HEK293 (cell line): ENCODE results near the gene PTPN3.

ENCODE experiments used
- CTCF ChIA-PET: fragments of 350-600 bp; formaldehyde crosslinking; extraction: SDS; loops from one replicate; lab custom pipeline; 2021; ENCODE audit warnings: antibody characterized with exemption; lab: Yijun Ruan, JAX
- POLR2A ChIA-PET: fragments of 300-600 bp; formaldehyde crosslinking; extraction: SDS; loops from one replicate; lab custom pipeline; 2020; ENCODE audit warnings: antibody characterized with exemption, inconsistent platforms; lab: Yijun Ruan, JAX
- H3K27ac ChIP-seq: fragments of 200-500 bp; sonication (Bioruptor generic); 2 replicates; pipeline ENCODE4 v1.5.1; 2014; ENCODE audit warnings: low read depth, low read length, control low read depth, inconsistent platforms; ENCODE audit errors: extremely low read depth
- H3K36me3 ChIP-seq, 2 experiments: fragments of 200-500 bp in 1 of 2; sonication (Bioruptor generic) in 1 of 2; 1 replicate in 1 of 2; 2 replicates in 1 of 2; pipeline ENCODE4 v1.5.1; 2014 to 2017; ENCODE audit warnings: inconsistent platforms in 2 of 2, low read length in 2 of 2; ENCODE audit not compliant: control insufficient read depth in 2 of 2, insufficient read depth in 1 of 2
- H3K4me1 ChIP-seq: fragments of 200-500 bp; sonication (Bioruptor generic); 2 replicates; pipeline ENCODE4 v1.5.1; 2014; ENCODE audit warnings: mild to moderate bottlenecking, low read length, inconsistent platforms; ENCODE audit not compliant: control insufficient read depth, insufficient read depth
- H3K4me3 ChIP-seq: 2 replicates; pipeline ENCODE4 v1.5.1; 2011; ENCODE audit warnings: low read depth, mild to moderate bottlenecking, control low read depth, low read length, moderate library complexity
- H3K9me3 ChIP-seq: fragments of 200-500 bp; sonication (Bioruptor generic); 2 replicates; pipeline ENCODE4 v1.5.1; 2014; ENCODE audit warnings: low read depth, low read length, inconsistent platforms; ENCODE audit not compliant: control insufficient read depth, insufficient read depth
- GLIS1 ChIP-seq: fragments of 450-650 bp; formaldehyde crosslinking; IDR thresholded peaks from 2 replicates; pipeline ENCODE4 v1.5.1; 2016; ENCODE audit warnings: missing biosample characterization, missing genetic modification characterization
- HOXD13 ChIP-seq: sonication (generic); formaldehyde crosslinking; IDR thresholded peaks from 2 replicates; pipeline ENCODE4 v1.8.0; 2022; ENCODE audit warnings: missing genetic modification reagents, borderline replicate concordance
- KLF1 ChIP-seq: fragments of 450-650 bp; formaldehyde crosslinking; IDR thresholded peaks from 2 replicates; pipeline ENCODE4 v1.5.1; 2016; ENCODE audit warnings: missing biosample characterization, missing genetic modification characterization
- MYNN ChIP-seq: fragments of 450-650 bp; formaldehyde crosslinking; IDR thresholded peaks from 2 replicates; pipeline ENCODE4 v1.5.1; 2016; ENCODE audit warnings: missing biosample characterization, missing genetic modification characterization, borderline replicate concordance
- ZFP37 ChIP-seq: fragments of 450-650 bp; formaldehyde crosslinking; IDR thresholded peaks from 2 replicates; pipeline ENCODE4 v1.5.1; 2016; ENCODE audit warnings: missing biosample characterization, missing genetic modification characterization
- ZNF146 ChIP-seq: fragments of 450-650 bp; formaldehyde crosslinking; IDR thresholded peaks from 2 replicates; pipeline ENCODE4 v1.5.1; 2016; ENCODE audit warnings: missing biosample characterization, missing genetic modification characterization
- ZNF184 ChIP-seq: fragments of 450-650 bp; IDR thresholded peaks from 2 replicates; pipeline ENCODE4 v1.5.1; 2018; ENCODE audit warnings: missing biosample characterization, mild to moderate bottlenecking, missing genetic modification characterization
- ZNF211 ChIP-seq: fragments of 450-650 bp; formaldehyde crosslinking; IDR thresholded peaks from 2 replicates; pipeline ENCODE4 v1.5.1; 2016; ENCODE audit warnings: low read depth, missing biosample characterization, missing genetic modification characterization
- ZNF223 ChIP-seq: fragments of 450-650 bp; formaldehyde crosslinking; IDR thresholded peaks from 2 replicates; pipeline ENCODE4 v1.5.1; 2016; ENCODE audit warnings: missing biosample characterization, missing genetic modification characterization
- ZNF24 ChIP-seq: fragments of 450-650 bp; formaldehyde crosslinking; IDR thresholded peaks from 2 replicates; pipeline ENCODE4 v1.5.1; 2016; ENCODE audit warnings: missing biosample characterization, missing genetic modification characterization
- ZNF37A ChIP-seq: fragments of 450-650 bp; IDR thresholded peaks from 2 replicates; pipeline ENCODE4 v1.5.1; 2018; ENCODE audit warnings: missing biosample characterization, missing genetic modification characterization
- ZNF404 ChIP-seq: fragments of 450-650 bp; formaldehyde crosslinking; IDR thresholded peaks from 2 replicates; pipeline ENCODE4 v1.5.1; 2017; ENCODE audit warnings: missing biosample characterization, missing genetic modification characterization
- ZNF501 ChIP-seq: fragments of 450-650 bp; formaldehyde crosslinking; IDR thresholded peaks from 2 replicates; pipeline ENCODE4 v1.5.1; 2016; ENCODE audit warnings: missing biosample characterization, missing genetic modification characterization
- ZNF544 ChIP-seq: fragments of 450-650 bp; formaldehyde crosslinking; IDR thresholded peaks from 2 replicates; pipeline ENCODE4 v1.5.0; 2017; ENCODE audit warnings: missing biosample characterization, missing genetic modification characterization
- ZNF600 ChIP-seq: fragments of 450-650 bp; formaldehyde crosslinking; IDR thresholded peaks from 2 replicates; pipeline ENCODE4 v1.5.1; 2016; ENCODE audit warnings: missing biosample characterization, missing genetic modification characterization
- ZNF660 ChIP-seq: fragments of 450-650 bp; IDR thresholded peaks from 2 replicates; pipeline ENCODE4 v1.5.1; 2018; ENCODE audit warnings: missing biosample characterization, mild to moderate bottlenecking, missing genetic modification characterization
- ZNF670 ChIP-seq: fragments of 450-650 bp; formaldehyde crosslinking; IDR thresholded peaks from 2 replicates; pipeline ENCODE4 v1.5.1; 2016; ENCODE audit warnings: missing biosample characterization, missing genetic modification characterization, low read depth
- ZNF701 ChIP-seq: fragments of 450-650 bp; formaldehyde crosslinking; IDR thresholded peaks from 2 replicates; pipeline ENCODE4 v1.5.1; 2016; ENCODE audit warnings: missing biosample characterization, missing genetic modification characterization
- ZNF776 ChIP-seq: fragments of 450-650 bp; formaldehyde crosslinking; IDR thresholded peaks from 2 replicates; pipeline ENCODE4 v1.5.0; 2017; ENCODE audit warnings: missing biosample characterization, missing genetic modification characterization, borderline replicate concordance
- ZNF791 ChIP-seq: fragments of 450-650 bp; formaldehyde crosslinking; IDR thresholded peaks from 2 replicates; pipeline ENCODE4 v1.5.1; 2016; ENCODE audit warnings: missing biosample characterization, missing genetic modification characterization
- TF ChIP-seq, protein P1 (sequence below): fragments of 450-650 bp; formaldehyde crosslinking; IDR thresholded peaks from 2 replicates; pipeline ENCODE4 v1.5.1; 2017; ENCODE audit warnings: missing biosample characterization, missing genetic modification characterization
- TF ChIP-seq, protein P2 (sequence below): fragments of 450-650 bp; formaldehyde crosslinking; IDR thresholded peaks from 2 replicates; pipeline ENCODE4 v1.5.1; 2016; ENCODE audit warnings: missing biosample characterization, missing genetic modification characterization
- TF ChIP-seq, protein P3 (sequence below): fragments of 450-650 bp; formaldehyde crosslinking; IDR thresholded peaks from 2 replicates; pipeline ENCODE4 v1.5.1; 2016; ENCODE audit warnings: missing biosample characterization, missing genetic modification characterization
- TF ChIP-seq, protein P4 (sequence below): fragments of 450-650 bp; formaldehyde crosslinking; IDR thresholded peaks from 2 replicates; pipeline ENCODE4 v1.5.1; 2016; ENCODE audit warnings: missing biosample characterization, missing genetic modification characterization, borderline replicate concordance
- TF ChIP-seq, protein P5 (sequence below): fragments of 450-650 bp; formaldehyde crosslinking; IDR thresholded peaks from 2 replicates; pipeline ENCODE4 v1.5.1; 2016; ENCODE audit warnings: missing biosample characterization, missing genetic modification characterization
- TF ChIP-seq, protein P6 (sequence below): fragments of 450-650 bp; formaldehyde crosslinking; IDR thresholded peaks from 2 replicates; pipeline ENCODE4 v1.5.1; 2016; ENCODE audit warnings: missing biosample characterization, missing genetic modification characterization

The PTPN3 gene

DNA sequence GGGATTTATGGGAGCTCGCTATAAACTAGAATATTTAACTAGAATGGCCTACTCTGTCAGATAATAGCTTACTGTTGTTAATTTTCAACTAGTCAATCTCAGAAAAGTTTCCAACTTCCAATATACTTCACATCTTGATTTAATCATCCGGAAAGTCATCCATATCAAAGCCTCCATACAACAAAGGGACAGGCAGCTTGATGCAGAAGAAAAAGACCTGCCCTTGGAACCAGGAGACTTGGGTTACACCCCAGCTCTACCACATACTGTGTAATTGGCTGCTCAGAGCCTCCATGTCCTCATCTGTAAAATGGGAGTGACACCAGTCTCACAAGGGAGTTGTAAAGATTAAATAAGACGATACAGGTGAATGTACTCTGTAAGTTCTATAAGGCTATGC, 1.9 kb downstream of the PTPN3 start:
- ChIA-PET POLR2A (no interaction called here), CTCF (interaction anchor here (0.9 to 2.9 kb wide), 4 partner anchors 26 to 86 kb away, joined by 3 to 12 read pairs (median 6); no protein-coding TSS in a partner anchor)
- Histone ChIP-seq H3K9me3 (no peaks in the 10 kb centered on the region), H3K36me3 (peaks cover 0 to 2% of the 10 kb centered on the region in 2 experiments; a peak in 1 of 3 replicates), H3K4me3 (no peak overlapping the region), H3K4me1 (peaks cover 5% of the 10 kb centered on the region; the same call in 1 of the 2 replicates), H3K27ac (no peak overlapping the region)
- TF ChIP-seq ZNF24 (tag by site-specific recombination) (no peak), HOXD13 (CRISPR knock-in tag) (no peak), ZNF776 (tag by site-specific recombination) (no peak), ZNF670 (no peak), KLF1 (tag by site-specific recombination) (no peak), ZNF184 (no peak), ZNF701 (no peak), ZNF223 (tag by site-specific recombination) (no peak), ZNF146 (tag by site-specific recombination) (no peak), MYNN (no peak), ZFP37 (no peak), ZNF791 (tag by site-specific recombination) (no peak), ZNF211 (tag by site-specific recombination) (no peak), ZNF501 (no peak)
- TF ChIP-seq, protein P1, sequence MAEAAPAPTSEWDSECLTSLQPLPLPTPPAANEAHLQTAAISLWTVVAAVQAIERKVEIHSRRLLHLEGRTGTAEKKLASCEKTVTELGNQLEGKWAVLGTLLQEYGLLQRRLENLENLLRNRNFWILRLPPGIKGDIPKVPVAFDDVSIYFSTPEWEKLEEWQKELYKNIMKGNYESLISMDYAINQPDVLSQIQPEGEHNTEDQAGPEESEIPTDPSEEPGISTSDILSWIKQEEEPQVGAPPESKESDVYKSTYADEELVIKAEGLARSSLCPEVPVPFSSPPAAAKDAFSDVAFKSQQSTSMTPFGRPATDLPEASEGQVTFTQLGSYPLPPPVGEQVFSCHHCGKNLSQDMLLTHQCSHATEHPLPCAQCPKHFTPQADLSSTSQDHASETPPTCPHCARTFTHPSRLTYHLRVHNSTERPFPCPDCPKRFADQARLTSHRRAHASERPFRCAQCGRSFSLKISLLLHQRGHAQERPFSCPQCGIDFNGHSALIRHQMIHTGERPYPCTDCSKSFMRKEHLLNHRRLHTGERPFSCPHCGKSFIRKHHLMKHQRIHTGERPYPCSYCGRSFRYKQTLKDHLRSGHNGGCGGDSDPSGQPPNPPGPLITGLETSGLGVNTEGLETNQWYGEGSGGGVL = no peak
- TF ChIP-seq, protein P2, sequence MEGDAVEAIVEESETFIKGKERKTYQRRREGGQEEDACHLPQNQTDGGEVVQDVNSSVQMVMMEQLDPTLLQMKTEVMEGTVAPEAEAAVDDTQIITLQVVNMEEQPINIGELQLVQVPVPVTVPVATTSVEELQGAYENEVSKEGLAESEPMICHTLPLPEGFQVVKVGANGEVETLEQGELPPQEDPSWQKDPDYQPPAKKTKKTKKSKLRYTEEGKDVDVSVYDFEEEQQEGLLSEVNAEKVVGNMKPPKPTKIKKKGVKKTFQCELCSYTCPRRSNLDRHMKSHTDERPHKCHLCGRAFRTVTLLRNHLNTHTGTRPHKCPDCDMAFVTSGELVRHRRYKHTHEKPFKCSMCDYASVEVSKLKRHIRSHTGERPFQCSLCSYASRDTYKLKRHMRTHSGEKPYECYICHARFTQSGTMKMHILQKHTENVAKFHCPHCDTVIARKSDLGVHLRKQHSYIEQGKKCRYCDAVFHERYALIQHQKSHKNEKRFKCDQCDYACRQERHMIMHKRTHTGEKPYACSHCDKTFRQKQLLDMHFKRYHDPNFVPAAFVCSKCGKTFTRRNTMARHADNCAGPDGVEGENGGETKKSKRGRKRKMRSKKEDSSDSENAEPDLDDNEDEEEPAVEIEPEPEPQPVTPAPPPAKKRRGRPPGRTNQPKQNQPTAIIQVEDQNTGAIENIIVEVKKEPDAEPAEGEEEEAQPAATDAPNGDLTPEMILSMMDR (tag by site-specific recombination) = no peak
- TF ChIP-seq, protein P3, sequence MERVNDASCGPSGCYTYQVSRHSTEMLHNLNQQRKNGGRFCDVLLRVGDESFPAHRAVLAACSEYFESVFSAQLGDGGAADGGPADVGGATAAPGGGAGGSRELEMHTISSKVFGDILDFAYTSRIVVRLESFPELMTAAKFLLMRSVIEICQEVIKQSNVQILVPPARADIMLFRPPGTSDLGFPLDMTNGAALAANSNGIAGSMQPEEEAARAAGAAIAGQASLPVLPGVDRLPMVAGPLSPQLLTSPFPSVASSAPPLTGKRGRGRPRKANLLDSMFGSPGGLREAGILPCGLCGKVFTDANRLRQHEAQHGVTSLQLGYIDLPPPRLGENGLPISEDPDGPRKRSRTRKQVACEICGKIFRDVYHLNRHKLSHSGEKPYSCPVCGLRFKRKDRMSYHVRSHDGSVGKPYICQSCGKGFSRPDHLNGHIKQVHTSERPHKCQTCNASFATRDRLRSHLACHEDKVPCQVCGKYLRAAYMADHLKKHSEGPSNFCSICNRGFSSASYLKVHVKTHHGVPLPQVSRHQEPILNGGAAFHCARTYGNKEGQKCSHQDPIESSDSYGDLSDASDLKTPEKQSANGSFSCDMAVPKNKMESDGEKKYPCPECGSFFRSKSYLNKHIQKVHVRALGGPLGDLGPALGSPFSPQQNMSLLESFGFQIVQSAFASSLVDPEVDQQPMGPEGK (tag by site-specific recombination) = no peak
- TF ChIP-seq, protein P4, sequence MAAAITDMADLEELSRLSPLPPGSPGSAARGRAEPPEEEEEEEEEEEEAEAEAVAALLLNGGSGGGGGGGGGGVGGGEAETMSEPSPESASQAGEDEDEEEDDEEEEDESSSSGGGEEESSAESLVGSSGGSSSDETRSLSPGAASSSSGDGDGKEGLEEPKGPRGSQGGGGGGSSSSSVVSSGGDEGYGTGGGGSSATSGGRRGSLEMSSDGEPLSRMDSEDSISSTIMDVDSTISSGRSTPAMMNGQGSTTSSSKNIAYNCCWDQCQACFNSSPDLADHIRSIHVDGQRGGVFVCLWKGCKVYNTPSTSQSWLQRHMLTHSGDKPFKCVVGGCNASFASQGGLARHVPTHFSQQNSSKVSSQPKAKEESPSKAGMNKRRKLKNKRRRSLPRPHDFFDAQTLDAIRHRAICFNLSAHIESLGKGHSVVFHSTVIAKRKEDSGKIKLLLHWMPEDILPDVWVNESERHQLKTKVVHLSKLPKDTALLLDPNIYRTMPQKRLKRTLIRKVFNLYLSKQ (tag by site-specific recombination) = no peak

DNA sequence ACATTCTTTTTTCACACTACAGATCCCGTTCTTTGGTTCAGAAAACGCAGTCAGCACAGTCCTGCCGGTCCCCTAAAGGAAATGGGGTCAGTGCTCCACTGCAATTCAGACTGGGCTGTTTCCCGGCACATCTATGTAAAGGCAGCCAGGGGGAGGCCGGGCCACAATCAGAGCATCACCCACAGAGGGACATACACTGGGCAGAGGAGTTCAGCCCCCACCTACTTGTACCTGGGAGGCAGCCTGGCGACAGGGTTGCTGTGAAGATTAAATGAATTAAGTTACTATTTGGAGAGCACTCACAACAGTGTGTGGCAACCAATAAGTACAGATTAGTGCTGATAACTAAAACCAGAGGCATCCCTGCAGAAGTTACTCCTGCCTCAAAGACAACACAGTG, 4.5 kb downstream of the PTPN3 start:
- Histone ChIP-seq H3K36me3 (peaks cover 0 to 2% of the 10 kb centered on the region in 2 experiments; a peak in 1 of 3 replicates), H3K4me3 (no peak overlapping the region), H3K27ac (no peak overlapping the region), H3K4me1 (peaks cover 5% of the 10 kb centered on the region; the same call in 1 of the 2 replicates), H3K9me3 (no peaks in the 10 kb centered on the region)
- ChIA-PET POLR2A (no interaction called here), CTCF (no interaction called here)
- TF ChIP-seq GLIS1 (tag by site-specific recombination) = no peak
- TF ChIP-seq ZNF211 (tag by site-specific recombination) = no peak
- no peak for TF ChIP-seq ZNF600 (tag by site-specific recombination)
- TF ChIP-seq ZNF544 (tag by site-specific recombination) = no peak
- TF ChIP-seq, protein P5, sequence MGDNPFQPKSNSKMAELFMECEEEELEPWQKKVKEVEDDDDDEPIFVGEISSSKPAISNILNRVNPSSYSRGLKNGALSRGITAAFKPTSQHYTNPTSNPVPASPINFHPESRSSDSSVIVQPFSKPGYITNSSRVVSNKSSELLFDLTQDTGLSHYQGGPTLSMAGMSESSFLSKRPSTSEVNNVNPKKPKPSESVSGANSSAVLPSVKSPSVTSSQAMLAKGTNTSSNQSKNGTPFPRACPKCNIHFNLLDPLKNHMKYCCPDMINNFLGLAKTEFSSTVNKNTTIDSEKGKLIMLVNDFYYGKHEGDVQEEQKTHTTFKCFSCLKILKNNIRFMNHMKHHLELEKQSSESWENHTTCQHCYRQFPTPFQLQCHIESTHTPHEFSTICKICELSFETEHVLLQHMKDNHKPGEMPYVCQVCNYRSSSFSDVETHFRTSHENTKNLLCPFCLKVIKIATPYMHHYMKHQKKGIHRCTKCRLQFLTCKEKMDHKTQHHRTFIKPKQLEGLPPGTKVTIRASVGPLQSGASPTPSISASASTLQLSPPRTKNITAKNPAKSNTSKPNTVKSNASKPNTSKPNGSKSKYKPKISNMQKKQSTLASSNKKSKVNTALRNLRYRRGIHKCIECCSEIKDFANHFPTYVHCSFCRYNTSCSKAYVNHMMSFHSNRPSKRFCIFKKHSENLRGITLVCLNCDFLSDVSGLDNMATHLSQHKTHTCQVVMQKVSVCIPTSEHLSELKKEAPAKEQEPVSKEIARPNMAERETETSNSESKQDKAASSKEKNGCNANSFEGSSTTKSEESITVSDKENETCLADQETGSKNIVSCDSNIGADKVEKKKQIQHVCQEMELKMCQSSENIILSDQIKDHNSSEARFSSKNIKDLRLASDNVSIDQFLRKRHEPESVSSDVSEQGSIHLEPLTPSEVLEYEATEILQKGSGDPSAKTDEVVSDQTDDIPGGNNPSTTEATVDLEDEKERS (tag by site-specific recombination) = no peak
- TF ChIP-seq, protein P6, sequence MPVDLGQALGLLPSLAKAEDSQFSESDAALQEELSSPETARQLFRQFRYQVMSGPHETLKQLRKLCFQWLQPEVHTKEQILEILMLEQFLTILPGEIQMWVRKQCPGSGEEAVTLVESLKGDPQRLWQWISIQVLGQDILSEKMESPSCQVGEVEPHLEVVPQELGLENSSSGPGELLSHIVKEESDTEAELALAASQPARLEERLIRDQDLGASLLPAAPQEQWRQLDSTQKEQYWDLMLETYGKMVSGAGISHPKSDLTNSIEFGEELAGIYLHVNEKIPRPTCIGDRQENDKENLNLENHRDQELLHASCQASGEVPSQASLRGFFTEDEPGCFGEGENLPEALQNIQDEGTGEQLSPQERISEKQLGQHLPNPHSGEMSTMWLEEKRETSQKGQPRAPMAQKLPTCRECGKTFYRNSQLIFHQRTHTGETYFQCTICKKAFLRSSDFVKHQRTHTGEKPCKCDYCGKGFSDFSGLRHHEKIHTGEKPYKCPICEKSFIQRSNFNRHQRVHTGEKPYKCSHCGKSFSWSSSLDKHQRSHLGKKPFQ = no peak
- TF ChIP-seq ZNF670 = no peak
- no peak for TF ChIP-seq ZNF660 (tag by site-specific recombination)
- no peak for TF ChIP-seq ZNF404 (tag by site-specific recombination)
- no peak for TF ChIP-seq ZNF37A
